ENCODE results near the gene FGB.

FGB gene

DNA sequence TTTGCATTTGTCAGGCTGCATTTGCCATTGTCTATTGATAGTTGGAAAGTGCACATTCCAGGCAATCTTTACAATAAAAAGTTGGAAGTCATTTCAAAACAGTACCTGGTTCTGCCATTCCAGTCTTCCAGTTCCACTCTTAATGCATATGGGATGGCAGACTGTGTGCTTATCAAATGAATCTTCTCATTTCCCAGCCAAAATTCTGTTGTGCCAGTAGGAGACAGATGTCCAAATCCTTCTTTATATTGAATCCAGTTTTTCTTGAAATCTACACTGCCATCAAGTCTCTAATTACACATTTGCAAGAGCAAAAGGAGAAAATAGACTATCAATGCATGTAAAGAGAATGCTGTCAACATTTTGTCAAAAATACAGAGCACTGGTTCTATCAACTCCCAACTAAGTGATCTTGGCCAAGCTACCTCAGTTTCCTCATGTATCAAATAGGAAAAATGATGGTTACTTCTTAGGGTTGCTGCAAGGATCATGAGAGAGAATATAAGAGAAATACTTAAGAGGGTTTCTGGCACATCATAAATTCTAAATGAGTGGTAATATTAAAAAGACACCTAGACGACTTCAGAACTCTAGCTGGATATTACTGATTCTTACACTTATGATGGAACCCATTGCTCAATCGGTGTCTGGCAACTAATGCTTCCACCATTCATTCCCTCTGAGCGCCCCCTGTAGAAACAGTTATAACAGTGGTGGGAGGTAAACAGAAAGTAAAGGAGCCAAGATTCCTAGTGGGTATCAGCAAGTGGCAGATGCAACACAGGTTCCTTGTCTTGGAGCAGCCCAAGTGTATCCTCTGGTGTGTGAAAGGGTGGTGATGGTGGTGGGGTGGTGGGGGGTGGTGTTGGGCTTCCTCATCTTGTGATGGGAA, 45.8 kb downstream of the FGB start:
- TF ChIP-seq, protein P1, sequence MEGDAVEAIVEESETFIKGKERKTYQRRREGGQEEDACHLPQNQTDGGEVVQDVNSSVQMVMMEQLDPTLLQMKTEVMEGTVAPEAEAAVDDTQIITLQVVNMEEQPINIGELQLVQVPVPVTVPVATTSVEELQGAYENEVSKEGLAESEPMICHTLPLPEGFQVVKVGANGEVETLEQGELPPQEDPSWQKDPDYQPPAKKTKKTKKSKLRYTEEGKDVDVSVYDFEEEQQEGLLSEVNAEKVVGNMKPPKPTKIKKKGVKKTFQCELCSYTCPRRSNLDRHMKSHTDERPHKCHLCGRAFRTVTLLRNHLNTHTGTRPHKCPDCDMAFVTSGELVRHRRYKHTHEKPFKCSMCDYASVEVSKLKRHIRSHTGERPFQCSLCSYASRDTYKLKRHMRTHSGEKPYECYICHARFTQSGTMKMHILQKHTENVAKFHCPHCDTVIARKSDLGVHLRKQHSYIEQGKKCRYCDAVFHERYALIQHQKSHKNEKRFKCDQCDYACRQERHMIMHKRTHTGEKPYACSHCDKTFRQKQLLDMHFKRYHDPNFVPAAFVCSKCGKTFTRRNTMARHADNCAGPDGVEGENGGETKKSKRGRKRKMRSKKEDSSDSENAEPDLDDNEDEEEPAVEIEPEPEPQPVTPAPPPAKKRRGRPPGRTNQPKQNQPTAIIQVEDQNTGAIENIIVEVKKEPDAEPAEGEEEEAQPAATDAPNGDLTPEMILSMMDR (IDR thresholded peaks at IDR 0.05), result no peak
- no peak for TF ChIP-seq ZFX (IDR thresholded peaks at IDR 0.05; ENCODE audit: borderline replicate concordance)

GRCh38 chr4:154609532-154609931, 46.7 kb downstream of the FGB start:
- no peak overlapping the region for H3K27ac ChIP-seq
- TF ChIP-seq ZFX (IDR thresholded peaks at IDR 0.05; ENCODE audit: borderline replicate concordance), result no peak
- TF ChIP-seq, protein P1 (IDR thresholded peaks at IDR 0.05), result no peak

More for the DNA sequence above, 45.8 kb downstream of the FGB start:
- H3K27ac ChIP-seq, result no peak overlapping the region

- TF ChIP-seq, protein P1 (IDR thresholded peaks at IDR 0.05), result no peak
Measured at GRCh38 chr4:154610582-154610981, 47.8 kb downstream of the FGB start.

GRCh38 chr4:154611833-154612232, 49.0 kb downstream of the FGB start:
- no peak overlapping the region for H3K27ac ChIP-seq
- TF ChIP-seq, protein P1 (IDR thresholded peaks at IDR 0.05), result no peak

More at GRCh38 chr4:154610582-154610981, 47.8 kb downstream of the FGB start:
- H3K27ac ChIP-seq, result no peak overlapping the region

DNA sequence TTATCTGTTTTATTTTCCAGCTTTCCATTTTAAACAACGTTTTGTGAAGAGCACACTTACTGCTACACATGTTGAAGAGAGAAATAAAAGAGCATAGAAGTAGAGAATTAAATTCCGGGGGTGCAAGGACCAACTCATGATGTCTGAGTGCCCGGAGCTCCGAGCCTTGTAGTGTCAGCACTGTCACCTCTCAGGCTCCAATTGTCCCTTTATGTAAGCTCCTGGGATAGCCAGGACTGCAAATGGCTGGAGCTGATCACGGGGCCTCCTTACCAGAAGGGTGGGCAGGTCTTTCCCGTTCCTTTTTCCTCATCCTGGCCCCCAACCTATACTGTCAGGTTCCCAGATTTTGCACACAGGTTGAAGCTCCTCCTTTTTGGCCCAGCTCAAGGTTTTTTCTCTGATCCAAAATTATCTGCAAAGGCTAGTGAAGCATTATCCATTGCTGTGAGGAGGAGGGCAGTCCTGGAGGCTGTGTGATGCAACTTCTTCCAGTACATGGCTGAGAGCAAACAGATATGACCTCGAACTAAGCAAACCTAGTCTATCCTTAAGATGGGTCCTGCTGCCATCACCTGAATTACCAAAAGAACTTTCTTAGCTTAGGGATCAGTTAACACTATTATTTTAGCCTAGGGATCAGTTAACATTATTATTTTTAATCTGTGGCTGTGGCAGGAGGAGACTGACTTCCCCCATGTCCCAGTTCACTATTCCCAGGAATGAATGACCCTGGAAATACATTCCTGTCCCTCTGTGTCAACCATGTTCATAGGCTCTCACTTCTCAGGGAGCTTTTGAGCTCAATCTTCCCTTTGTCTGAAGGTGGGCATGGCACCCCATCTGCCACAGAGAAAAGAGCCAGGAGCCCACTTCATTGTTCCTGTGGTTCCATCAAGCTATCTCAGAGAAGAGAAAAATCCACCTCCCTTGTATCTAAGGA, 49.9 kb downstream of the FGB start, which contains the start of gene FGG:
FGG (minus strand) TSS at position 185 of the 943 bp plus-strand sequence; CDS start at position 138, 47 bp downstream.
- H3K27ac ChIP-seq, result no peak within 1 kb of the TSS
- TF ChIP-seq, protein P1 (IDR thresholded peaks at IDR 0.05), result no peak
- no peak for TF ChIP-seq ZFX (IDR thresholded peaks at IDR 0.05; ENCODE audit: borderline replicate concordance)

DNA sequence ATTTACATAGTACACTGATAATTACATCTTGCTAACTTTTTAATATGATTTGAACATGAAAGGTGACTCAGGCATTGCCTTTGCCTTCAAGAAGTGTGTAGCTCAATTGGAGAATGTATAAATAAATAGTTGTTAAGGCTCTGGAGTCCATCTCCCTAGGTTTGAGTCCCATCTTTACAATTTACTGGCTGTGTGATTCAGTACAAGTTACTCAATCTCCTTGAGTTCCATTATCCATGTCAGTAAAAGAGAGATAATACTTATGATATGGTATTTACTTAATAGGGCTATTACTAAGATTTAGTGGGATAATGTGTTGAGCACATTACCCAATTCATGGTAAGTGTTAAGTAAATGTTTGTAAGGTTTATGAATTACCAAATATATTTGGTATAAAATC, 51.5 kb downstream of the FGB start:
- no peak overlapping the region for H3K27ac ChIP-seq
- no peak for TF ChIP-seq ZFX (IDR thresholded peaks at IDR 0.05; ENCODE audit: borderline replicate concordance)
- TF ChIP-seq, protein P1 (IDR thresholded peaks at IDR 0.05), result no peak
